ENCODE results near the gene NMD3. TPM values are rescaled to one million over a fixed set of nuclear protein-coding genes. Genes with fewer than 3 reads are reported as not detected.

The NMD3 gene
- total RNA-seq, 1 experiment from 2014 or later: 49.9 TPM

GRCh38 chr3:161221806-161222600 lies 892 bp downstream of the NMD3 start:
- in situ Hi-C loops (cut with HindIII; ENCODE audit: low pct_unique_long_range_greater_than_20kb, low sequenced_read_pairs): no loop called here
- no peak for DNase-seq (ENCODE audit: low read depth)

- in situ Hi-C loops (cut with HindIII; ENCODE audit: low pct_unique_long_range_greater_than_20kb, low sequenced_read_pairs): no loop called here
- no peak for DNase-seq (ENCODE audit: low read depth)
These were observed 1.6 kb downstream of the NMD3 start for GRCh38 chr3:161222662-161223061.

- in situ Hi-C loops (cut with HindIII; ENCODE audit: low pct_unique_long_range_greater_than_20kb, low sequenced_read_pairs): no loop called here
- no peak for DNase-seq (ENCODE audit: low read depth)
These were observed 3.7 kb downstream of the NMD3 start for GRCh38 chr3:161224786-161225185.

GRCh38 chr3:161230621-161231171 lies 9.6 kb downstream of the NMD3 start:
- DNase-seq (ENCODE audit: low read depth): no peak
- in situ Hi-C loops (cut with HindIII; ENCODE audit: low pct_unique_long_range_greater_than_20kb, low sequenced_read_pairs): no loop called here

- DNase-seq (ENCODE audit: low read depth): no peak
- in situ Hi-C loops (cut with HindIII; ENCODE audit: low pct_unique_long_range_greater_than_20kb, low sequenced_read_pairs): no loop called here
These were observed 10.8 kb downstream of the NMD3 start for GRCh38 chr3:161231861-161232260.

- in situ Hi-C loops (cut with HindIII; ENCODE audit: low pct_unique_long_range_greater_than_20kb, low sequenced_read_pairs): no loop called here
- DNase-seq (ENCODE audit: low read depth): no peak
These were observed 12.4 kb downstream of the NMD3 start for GRCh38 chr3:161233557-161233956.

- in situ Hi-C loops (cut with HindIII; ENCODE audit: low pct_unique_long_range_greater_than_20kb, low sequenced_read_pairs): no loop called here
- DNase-seq (ENCODE audit: low read depth): no peak
These were observed 15.1 kb downstream of the NMD3 start for GRCh38 chr3:161236240-161236639.

GRCh38 chr3:161239700-161240099 lies 18.6 kb downstream of the NMD3 start:
- no peak for DNase-seq (ENCODE audit: low read depth)
- in situ Hi-C loops (cut with HindIII; ENCODE audit: low pct_unique_long_range_greater_than_20kb, low sequenced_read_pairs): no loop called here

GRCh38 chr3:161244538-161244937 lies 23.4 kb downstream of the NMD3 start:
- no peak for DNase-seq (ENCODE audit: low read depth)
- in situ Hi-C loops (cut with HindIII; ENCODE audit: low pct_unique_long_range_greater_than_20kb, low sequenced_read_pairs): no loop called here

GRCh38 chr3:161247049-161247448 lies 25.9 kb downstream of the NMD3 start:
- DNase-seq (ENCODE audit: low read depth): no peak
- in situ Hi-C loops (cut with HindIII; ENCODE audit: low pct_unique_long_range_greater_than_20kb, low sequenced_read_pairs): no loop called here

GRCh38 chr3:161250116-161250515 lies 29.0 kb downstream of the NMD3 start:
- in situ Hi-C loops (cut with HindIII; ENCODE audit: low pct_unique_long_range_greater_than_20kb, low sequenced_read_pairs): no loop called here
- DNase-seq (ENCODE audit: low read depth): no peak

GRCh38 chr3:161251716-161252115 lies 30.6 kb downstream of the NMD3 start:
- in situ Hi-C loops (cut with HindIII; ENCODE audit: low pct_unique_long_range_greater_than_20kb, low sequenced_read_pairs): no loop called here
- no peak for DNase-seq (ENCODE audit: low read depth)

GRCh38 chr3:161252143-161252542 lies 31.0 kb downstream of the NMD3 start:
- DNase-seq (ENCODE audit: low read depth): no peak
- in situ Hi-C loops (cut with HindIII; ENCODE audit: low pct_unique_long_range_greater_than_20kb, low sequenced_read_pairs): no loop called here

GRCh38 chr3:161253711-161254110 lies 32.6 kb downstream of the NMD3 start:
- in situ Hi-C loops (cut with HindIII; ENCODE audit: low pct_unique_long_range_greater_than_20kb, low sequenced_read_pairs): no loop called here
- no peak for DNase-seq (ENCODE audit: low read depth)

GRCh38 chr3:161254861-161255260 lies 33.8 kb downstream of the NMD3 start:
- DNase-seq (ENCODE audit: low read depth): no peak
- in situ Hi-C loops (cut with HindIII; ENCODE audit: low pct_unique_long_range_greater_than_20kb, low sequenced_read_pairs): no loop called here

- in situ Hi-C loops (cut with HindIII; ENCODE audit: low pct_unique_long_range_greater_than_20kb, low sequenced_read_pairs): no loop called here
- DNase-seq (ENCODE audit: low read depth): no peak
These were observed 41.9 kb downstream of the NMD3 start for GRCh38 chr3:161263057-161263456.

- DNase-seq (ENCODE audit: low read depth): no peak
- in situ Hi-C loops (cut with HindIII; ENCODE audit: low pct_unique_long_range_greater_than_20kb, low sequenced_read_pairs): no loop called here
These were observed 43.7 kb downstream of the NMD3 start for GRCh38 chr3:161264852-161265251.

GRCh38 chr3:161265916-161266571 lies 44.9 kb downstream of the NMD3 start:
- in situ Hi-C loops (cut with HindIII; ENCODE audit: low pct_unique_long_range_greater_than_20kb, low sequenced_read_pairs): no loop called here
- DNase-seq (ENCODE audit: low read depth): no peak

- peak; percentile 18 for DNase-seq (ENCODE audit: low read depth)
- in situ Hi-C loops (cut with HindIII; ENCODE audit: low pct_unique_long_range_greater_than_20kb, low sequenced_read_pairs): no loop called here
These were observed 45.6 kb downstream of the NMD3 start for GRCh38 chr3:161266731-161267150.

All from Caki2 (cell line).